Renal cortex interstitium (tissue), 11 donors: ENCODE measurements around the gene STX8. TPM values are rescaled to one million over a fixed set of nuclear protein-coding genes. Genes with fewer than 3 reads are reported as not detected.

Experiments
- DNase-seq, 11 donors: peaks; one replicate each; pipeline ENCODE4 v3.0.0-alpha.2; 2013; ENCODE audit warnings: low read depth in 9 of 11, low spot score in 4 of 11; ENCODE audit errors: extremely low read depth in 1 of 11
- polyA plus RNA-seq, 3 donors: library from polyadenylated mRNA; unstranded; fragments of 120-200 nt; gene quantifications; one replicate each; pipeline ENCODE4 v1.2.1, GENCODE V29; 2013; ENCODE audit not compliant: insufficient read length in 3 of 3

The STX8 gene
- polyA plus RNA-seq, 3 donors: 60.0 to 68.1 (median 65.0) TPM

DNA sequence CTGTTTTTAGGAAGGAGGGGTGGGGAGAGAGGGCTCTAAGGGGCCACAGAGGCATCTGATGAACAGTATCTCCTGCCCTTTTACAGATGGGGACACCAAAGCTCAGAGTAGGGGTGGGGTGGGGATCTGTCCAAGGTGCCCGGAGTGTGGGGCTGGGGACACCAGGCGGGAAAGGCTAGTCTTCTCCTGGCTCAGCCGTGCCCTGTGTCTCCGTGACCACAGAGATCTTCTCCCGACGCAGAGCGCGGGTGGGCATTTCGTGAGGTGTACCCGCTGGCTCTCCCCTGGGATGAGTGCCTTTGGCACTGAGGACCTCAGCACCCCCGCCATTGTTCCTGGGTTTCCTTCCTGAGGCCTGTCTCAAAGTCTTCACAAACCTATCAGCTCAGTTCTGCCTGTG is 344.8 kb downstream of the STX8 start:
- no peak for DNase-seq

DNA sequence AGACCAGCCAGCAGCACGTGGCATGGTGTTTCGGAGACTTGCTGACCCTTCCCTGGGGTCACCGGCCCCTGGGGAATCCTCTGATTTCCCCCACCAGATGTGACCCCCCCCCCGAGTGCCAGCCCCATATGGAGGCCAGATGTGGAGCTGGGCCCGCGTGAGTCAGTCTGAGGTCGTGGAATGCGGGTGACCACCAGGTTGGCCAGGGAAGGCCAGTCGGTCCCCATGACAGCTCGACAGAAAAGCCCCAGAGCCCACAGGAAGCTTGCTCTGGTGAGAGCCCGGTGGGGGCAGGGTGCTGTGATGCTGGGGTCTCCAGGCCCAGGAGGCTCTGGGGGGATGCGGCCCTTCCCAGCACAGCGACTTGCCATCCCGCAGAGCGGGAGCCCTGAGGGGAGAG is 345.3 kb downstream of the STX8 start:
- no peak for DNase-seq

- DNase-seq: no peak
Measured at GRCh38 chr17:9229826-9230201, 345.8 kb downstream of the STX8 start.

DNA sequence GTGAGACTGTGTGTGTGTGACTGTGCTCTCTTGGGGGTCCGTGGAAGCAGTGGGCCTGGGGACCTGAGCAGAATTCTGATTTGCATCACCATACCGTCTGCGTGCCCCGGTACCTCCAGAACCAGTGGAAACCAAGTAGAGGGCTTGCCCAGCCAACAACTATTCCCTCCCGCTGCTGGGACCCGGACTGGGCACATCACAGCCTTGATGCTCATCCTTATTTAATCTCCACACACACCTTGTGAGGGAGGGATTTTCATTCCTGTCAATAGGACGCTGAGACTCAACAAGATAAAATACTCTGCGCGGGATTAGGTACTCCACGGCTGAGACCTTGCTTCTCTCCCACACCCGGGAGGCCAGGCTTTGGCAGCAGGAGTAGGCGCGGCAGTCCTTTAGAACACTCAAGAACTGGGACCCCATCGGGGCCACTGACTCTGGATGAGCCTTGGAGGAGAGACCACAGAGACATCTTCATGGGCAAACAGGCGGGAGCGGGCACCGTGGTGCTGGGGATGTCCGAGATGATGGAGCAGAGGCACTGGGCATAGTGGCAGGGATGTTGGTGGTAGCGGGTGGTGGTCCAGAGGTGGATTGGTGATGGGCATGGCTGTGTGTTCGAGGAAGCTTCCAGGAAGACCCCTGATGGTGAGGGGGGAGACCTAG is 346.3 kb downstream of the STX8 start:
- DNase-seq: no peak

- DNase-seq: no peak
Measured at GRCh38 chr17:9228408-9229159, 347.0 kb downstream of the STX8 start.

GRCh38 chr17:9227819-9228407 is 347.7 kb downstream of the STX8 start:
- no peak for DNase-seq

GRCh38 chr17:9226794-9227135 is 348.9 kb downstream of the STX8 start:
- no peak for DNase-seq

GRCh38 chr17:9226130-9226793 is 349.4 kb downstream of the STX8 start:
- DNase-seq: no peak

- no peak for DNase-seq
Measured at GRCh38 chr17:9225305-9226101, 350.1 kb downstream of the STX8 start.

- no peak for DNase-seq
Measured at GRCh38 chr17:9224485-9224884, 351.1 kb downstream of the STX8 start.

DNA sequence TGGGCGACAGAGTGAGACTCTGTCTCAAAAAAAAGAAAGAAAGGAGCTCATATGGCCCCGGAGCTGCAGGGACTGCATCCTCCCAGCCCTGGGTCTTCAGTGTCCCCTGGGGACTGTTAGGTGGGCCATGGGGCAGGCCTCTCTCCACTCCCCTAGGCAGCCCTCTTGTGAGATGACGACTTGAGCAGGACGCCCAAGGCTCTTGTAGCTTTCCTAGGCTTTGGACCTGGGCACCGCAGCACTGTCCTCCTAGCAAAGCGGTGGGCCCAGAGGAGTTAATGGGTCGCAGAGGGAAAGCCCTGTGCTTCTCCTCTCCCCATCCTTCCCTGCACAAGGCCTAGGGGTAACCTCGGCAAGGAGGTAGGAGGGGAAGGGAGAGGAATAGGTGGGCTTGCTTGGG is 352.1 kb downstream of the STX8 start:
- DNase-seq: no peak

DNA sequence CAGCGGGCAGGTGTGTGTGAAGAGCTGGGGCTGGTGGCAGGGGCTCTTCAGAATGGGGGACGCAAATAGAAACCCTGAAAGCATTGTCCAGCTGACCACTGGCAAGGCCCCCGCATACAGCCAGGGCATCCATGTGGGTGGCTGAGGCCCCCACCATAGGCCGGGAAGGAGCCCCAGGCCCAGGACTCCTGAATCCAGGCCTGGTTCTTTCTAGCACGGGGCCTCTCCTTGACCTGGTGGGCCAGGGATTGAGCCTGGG is 353.8 kb downstream of the STX8 start:
- no peak for DNase-seq

- DNase-seq: no peak
Measured at GRCh38 chr17:9221147-9221921, 354.3 kb downstream of the STX8 start.

DNA sequence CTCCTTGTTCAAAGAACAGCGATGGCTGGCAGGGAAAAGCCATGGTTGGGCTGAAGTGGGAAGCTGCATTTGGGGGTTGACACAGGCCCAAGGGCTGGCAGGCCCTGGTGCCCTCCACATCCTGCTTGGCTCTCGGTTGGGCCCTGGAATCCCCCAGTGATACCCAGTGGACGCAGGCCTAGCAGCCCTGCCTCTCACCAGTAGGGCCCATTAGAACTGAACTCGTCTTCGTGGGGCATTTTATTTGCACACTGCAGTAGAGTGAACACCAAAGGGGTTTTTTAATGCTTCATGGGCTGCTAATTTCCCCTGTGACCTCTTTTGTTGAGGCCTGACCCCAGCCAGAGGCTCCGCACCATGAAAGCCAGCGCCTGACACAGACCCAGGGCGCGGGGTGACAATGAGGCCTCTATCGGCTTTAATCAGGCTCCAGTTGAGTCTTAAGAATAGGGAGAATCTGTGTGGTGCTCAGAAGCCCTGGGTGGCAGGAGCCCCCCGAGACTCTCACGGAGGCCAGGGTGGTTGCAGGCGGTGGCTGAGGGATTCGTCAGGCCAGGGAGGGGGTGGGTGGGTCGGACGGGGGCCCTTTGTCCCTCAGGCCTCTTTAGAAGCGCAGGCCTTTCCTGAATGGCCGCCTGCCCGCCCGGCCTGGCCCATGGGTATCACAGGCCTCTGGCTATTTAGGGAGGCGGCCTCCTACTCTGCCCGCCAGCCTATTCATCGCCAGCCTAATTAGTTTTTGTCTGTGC is 355.0 kb downstream of the STX8 start:
- DNase-seq: no peak

DNA sequence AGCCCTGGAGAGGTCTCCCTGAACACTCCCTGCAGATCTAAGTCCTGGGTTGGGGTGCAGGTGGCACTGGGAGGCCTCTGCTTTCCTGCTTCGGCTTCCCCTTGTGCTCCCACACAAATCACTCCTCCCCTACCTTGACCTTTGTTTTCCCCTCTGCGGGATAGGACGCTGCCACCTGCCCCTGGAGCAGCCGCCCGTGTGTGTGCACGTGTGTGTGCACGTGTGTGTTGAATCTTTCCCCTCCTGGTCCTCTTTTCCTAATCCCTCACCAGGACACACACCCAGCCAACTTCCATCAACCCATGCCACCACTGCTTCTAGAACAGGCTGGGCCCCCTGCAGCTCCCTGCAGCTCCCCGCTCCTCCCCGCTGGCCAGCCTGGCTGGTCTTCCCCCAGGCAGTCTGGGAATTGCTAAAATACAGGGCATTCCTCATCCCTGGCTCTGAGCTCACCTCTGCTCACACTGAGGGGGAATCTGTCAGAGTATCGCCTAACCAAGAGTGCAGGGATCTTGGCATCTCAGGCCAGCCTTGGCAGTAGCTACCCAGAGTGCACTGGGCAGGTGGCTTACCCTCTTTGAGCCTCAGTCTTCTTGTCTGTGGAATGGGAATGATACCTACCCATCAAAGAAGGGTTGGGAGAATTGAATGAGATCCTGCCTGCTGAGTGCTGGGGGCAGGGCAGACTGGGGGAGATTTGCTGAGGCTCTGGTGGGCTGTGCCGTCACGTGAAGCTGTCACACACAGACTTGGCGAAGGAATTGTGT is 355.8 kb downstream of the STX8 start:
- no peak for DNase-seq

DNA sequence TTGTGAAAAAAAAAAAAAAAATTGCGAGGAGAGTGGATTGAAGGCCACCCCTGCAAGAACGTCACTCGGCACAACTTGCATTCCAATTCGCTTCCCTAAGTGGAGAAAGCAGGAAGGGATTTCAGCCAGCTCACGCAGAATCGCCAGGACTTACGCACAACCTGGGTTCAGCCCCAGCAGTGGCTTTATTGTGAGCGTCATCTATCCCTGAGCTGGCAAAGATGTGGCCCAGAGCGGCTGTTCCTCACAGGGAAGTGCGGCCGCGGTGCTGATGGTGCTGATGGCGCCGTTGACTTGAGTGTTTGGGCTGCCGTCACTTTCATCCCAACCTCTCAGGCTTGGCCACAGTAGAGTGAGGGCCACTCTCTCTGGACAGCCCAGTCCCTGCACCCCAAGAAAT is 356.7 kb downstream of the STX8 start:
- DNase-seq: no peak

DNA sequence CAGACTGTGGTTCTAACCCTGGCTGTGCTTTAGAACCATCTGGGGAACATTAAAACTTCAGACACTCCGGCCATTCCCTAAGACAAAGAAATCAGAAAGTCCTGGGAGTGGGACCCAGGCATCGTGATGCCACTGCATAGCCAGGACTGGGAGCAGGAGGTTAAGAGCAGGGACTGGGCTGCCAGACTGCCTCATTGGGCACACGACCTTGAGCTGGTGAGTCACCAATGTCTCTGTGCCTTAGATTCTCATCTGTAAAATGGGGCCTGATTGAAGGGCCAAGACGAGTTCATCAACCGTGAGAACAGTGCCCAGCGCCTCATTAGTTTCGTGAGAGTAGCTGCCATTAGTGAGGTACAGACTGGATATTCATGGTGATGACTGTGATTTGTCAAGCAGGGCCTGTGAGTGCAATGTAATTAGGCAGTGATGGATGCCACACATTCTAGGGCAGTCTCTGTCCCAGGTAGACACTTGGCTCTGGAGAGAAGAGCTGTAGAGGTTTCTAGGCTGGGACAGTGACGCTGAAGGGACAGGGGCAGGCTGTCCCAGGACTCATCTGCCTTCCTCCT is 357.5 kb downstream of the STX8 start:
- DNase-seq: no peak
